Stimulated activated naive CD8-positive, alpha-beta T cell treated with anti-CD3 and anti-CD28 coated beads, Interleukin-15, amount 100 ng/mL, for 72 hours (primary cell): ENCODE results near the gene CDC26.

ENCODE experiments used
- ATAC-seq: fragments of 150-1000 bp; cut with Tn5 transposase; 2 replicates; pipeline ENCODE4 v1.10.0; 2021; ENCODE audit warnings: mild to moderate bottlenecking, moderate library complexity
- DNase-seq, 2 donors: peaks; one replicate each; pipeline ENCODE4 v3.0.0; 2021 to 2022
- H3K27ac Mint-ChIP-seq, 2 donors: one replicate each; pipeline ENCODE4 v1.8.0; 2022; ENCODE audit warnings: mild to moderate bottlenecking in 2 of 2, mixed read lengths in 2 of 2, moderate library complexity in 2 of 2
- H3K27me3 Mint-ChIP-seq: one replicate; pipeline ENCODE4 v1.8.0; 2022; ENCODE audit warnings: mixed read lengths
- H3K4me1 Mint-ChIP-seq: one replicate; pipeline ENCODE4 v1.8.0; 2022; ENCODE audit warnings: mild to moderate bottlenecking, mixed read lengths
- H3K4me3 Mint-ChIP-seq, 2 donors: one replicate each; pipeline ENCODE4 v1.8.0; 2022; ENCODE audit warnings: mild to moderate bottlenecking in 2 of 2, mixed read lengths in 2 of 2, moderate library complexity in 1 of 2
- H3K9me3 Mint-ChIP-seq, 2 donors: one replicate each; pipeline ENCODE4 v1.8.0; 2022; ENCODE audit warnings: mixed read lengths in 2 of 2

CDC26 gene

GRCh38 chr9:113275157-113276131 lies at the start of gene CDC26, which contains the start of gene PRPF4:
Gene CDC26 (minus strand): TSS chr9:113275572. CDS start chr9:113272507, 3,065 bp downstream.
Gene PRPF4 (plus strand): TSS chr9:113275658. CDS start chr9:113275744, 86 bp downstream.
- Mint-ChIP-seq H3K27ac (no peak within 1 kb of the TSS), H3K4me1 (peaks cover 19% of the 10 kb centered on the region), H3K4me3 (no peak within 1 kb of the TSS), H3K9me3 (no peaks in the 10 kb centered on the region), H3K27me3 (no peaks in the 10 kb centered on the region)
- peak; percentile 99 for ATAC-seq
- peak; percentile 91 to 95 for DNase-seq

GRCh38 chr9:113322671-113323070 lies 47.3 kb upstream of the CDC26 start:
- H3K9me3 Mint-ChIP-seq, result no peaks in the 10 kb centered on the region
- H3K4me1 Mint-ChIP-seq, result no peaks in the 10 kb centered on the region
- H3K27me3 Mint-ChIP-seq, result no peaks in the 10 kb centered on the region
- no peak for ATAC-seq
- no peak overlapping the region for H3K27ac Mint-ChIP-seq
- DNase-seq, result no peak
- no peak overlapping the region for H3K4me3 Mint-ChIP-seq

- Mint-ChIP-seq H3K4me1 (no peaks in the 10 kb centered on the region), H3K27me3 (no peaks in the 10 kb centered on the region), H3K27ac (no peak overlapping the region), H3K9me3 (no peaks in the 10 kb centered on the region), H3K4me3 (no peak overlapping the region)
- no peak for DNase-seq
- no peak for ATAC-seq
Observed at GRCh38 chr9:113320051-113320450, 44.7 kb upstream of the CDC26 start.

GRCh38 chr9:113319054-113319453 lies 43.7 kb upstream of the CDC26 start:
- H3K9me3 Mint-ChIP-seq, result no peaks in the 10 kb centered on the region
- no peak overlapping the region for H3K4me3 Mint-ChIP-seq
- no peaks in the 10 kb centered on the region for H3K27me3 Mint-ChIP-seq
- ATAC-seq, result no peak
- DNase-seq, result no peak
- no peaks in the 10 kb centered on the region for H3K4me1 Mint-ChIP-seq
- H3K27ac Mint-ChIP-seq, result no peak overlapping the region

- no peaks in the 10 kb centered on the region for H3K27me3 Mint-ChIP-seq
- H3K4me3 Mint-ChIP-seq, result no peak overlapping the region
- no peaks in the 10 kb centered on the region for H3K9me3 Mint-ChIP-seq
- ATAC-seq, result no peak
- no peak for DNase-seq
- H3K27ac Mint-ChIP-seq, result no peak overlapping the region
- no peaks in the 10 kb centered on the region for H3K4me1 Mint-ChIP-seq
Observed at GRCh38 chr9:113317777-113318176, 42.4 kb upstream of the CDC26 start.

GRCh38 chr9:113316030-113316429 lies 40.7 kb upstream of the CDC26 start:
- ATAC-seq, result no peak
- no peaks in the 10 kb centered on the region for H3K4me1 Mint-ChIP-seq
- no peak overlapping the region for H3K4me3 Mint-ChIP-seq
- H3K27me3 Mint-ChIP-seq, result no peaks in the 10 kb centered on the region
- no peak for DNase-seq
- no peaks in the 10 kb centered on the region for H3K9me3 Mint-ChIP-seq
- H3K27ac Mint-ChIP-seq, result no peak overlapping the region

GRCh38 chr9:113315231-113315630 lies 39.9 kb upstream of the CDC26 start:
- DNase-seq (no peak), ATAC-seq (no peak)
- Mint-ChIP-seq H3K4me1 (no peaks in the 10 kb centered on the region), H3K4me3 (no peak overlapping the region), H3K27ac (no peak overlapping the region), H3K9me3 (no peaks in the 10 kb centered on the region), H3K27me3 (no peaks in the 10 kb centered on the region)

GRCh38 chr9:113313261-113313660 lies 37.9 kb upstream of the CDC26 start:
- Mint-ChIP-seq H3K4me3 (no peak overlapping the region), H3K27ac (no peak overlapping the region), H3K27me3 (no peaks in the 10 kb centered on the region), H3K9me3 (no peaks in the 10 kb centered on the region), H3K4me1 (no peaks in the 10 kb centered on the region)
- no peak for ATAC-seq
- no peak for DNase-seq

GRCh38 chr9:113311961-113312360 lies 36.6 kb upstream of the CDC26 start:
- no peak overlapping the region for H3K27ac Mint-ChIP-seq
- DNase-seq (no peak), ATAC-seq (no peak)
- H3K9me3 Mint-ChIP-seq, result no peaks in the 10 kb centered on the region
- no peaks in the 10 kb centered on the region for H3K4me1 Mint-ChIP-seq
- no peak overlapping the region for H3K4me3 Mint-ChIP-seq
- H3K27me3 Mint-ChIP-seq, result no peaks in the 10 kb centered on the region

- Mint-ChIP-seq H3K9me3 (no peaks in the 10 kb centered on the region), H3K27me3 (no peaks in the 10 kb centered on the region), H3K4me3 (no peak overlapping the region), H3K4me1 (no peaks in the 10 kb centered on the region), H3K27ac (no peak overlapping the region)
- DNase-seq, result no peak
- ATAC-seq, result no peak
Observed at GRCh38 chr9:113310538-113310937, 35.2 kb upstream of the CDC26 start.

- no peak overlapping the region for H3K27ac Mint-ChIP-seq
- H3K27me3 Mint-ChIP-seq, result no peaks in the 10 kb centered on the region
- no peaks in the 10 kb centered on the region for H3K4me1 Mint-ChIP-seq
- no peak for ATAC-seq
- no peak overlapping the region for H3K4me3 Mint-ChIP-seq
- peak in 1 of 2 donors; percentile 18 for DNase-seq
- H3K9me3 Mint-ChIP-seq, result no peaks in the 10 kb centered on the region
Observed at GRCh38 chr9:113309204-113309813, 33.9 kb upstream of the CDC26 start.

GRCh38 chr9:113307396-113307975 lies 32.1 kb upstream of the CDC26 start:
- ATAC-seq, result no peak
- Mint-ChIP-seq H3K27me3 (no peaks in the 10 kb centered on the region), H3K4me3 (no peak overlapping the region)

GRCh38 chr9:113306566-113306965 lies 31.2 kb upstream of the CDC26 start:
- no peak overlapping the region for H3K27ac Mint-ChIP-seq
- no peak overlapping the region for H3K4me3 Mint-ChIP-seq
- no peaks in the 10 kb centered on the region for H3K27me3 Mint-ChIP-seq
- DNase-seq (no peak), ATAC-seq (no peak)
- H3K4me1 Mint-ChIP-seq, result no peaks in the 10 kb centered on the region
- H3K9me3 Mint-ChIP-seq, result no peaks in the 10 kb centered on the region

More at GRCh38 chr9:113307396-113307975, 32.1 kb upstream of the CDC26 start:
- DNase-seq, result no peak
- Mint-ChIP-seq H3K4me1 (no peaks in the 10 kb centered on the region), H3K9me3 (no peaks in the 10 kb centered on the region), H3K27ac (no peak overlapping the region)

- no peak for DNase-seq
- Mint-ChIP-seq H3K4me3 (no peak within 1 kb of the TSS), H3K27ac (no peak within 1 kb of the TSS)
Observed at GRCh38 chr9:113302792-113303418, 27.5 kb upstream of the CDC26 start, which contains the start of gene RNF183. Gene RNF183 (minus strand): TSS chr9:113303376. CDS start chr9:113298184, 5,192 bp downstream.

GRCh38 chr9:113301548-113301947 lies 26.2 kb upstream of the CDC26 start:
- no peak for DNase-seq
- no peaks in the 10 kb centered on the region for H3K9me3 Mint-ChIP-seq
- H3K27me3 Mint-ChIP-seq, result no peaks in the 10 kb centered on the region
- no peak overlapping the region for H3K27ac Mint-ChIP-seq
- no peak overlapping the region for H3K4me3 Mint-ChIP-seq
- ATAC-seq, result no peak
- H3K4me1 Mint-ChIP-seq, result no peaks in the 10 kb centered on the region

More at GRCh38 chr9:113302792-113303418, 27.5 kb upstream of the CDC26 start, which contains the start of gene RNF183:
- H3K4me1 Mint-ChIP-seq, result no peaks in the 10 kb centered on the region
- no peak for ATAC-seq
- no peaks in the 10 kb centered on the region for H3K27me3 Mint-ChIP-seq
- no peaks in the 10 kb centered on the region for H3K9me3 Mint-ChIP-seq
